ENCODE data around the gene ZSWIM6.

GRCh38 chr5:61578858-61579503 is 246.9 kb downstream of the ZSWIM6 start:
- no peak for TF ChIP-seq CTCF (conservative IDR thresholded peaks at IDR 0.05 in 1 of 2, IDR thresholded peaks at IDR 0.05 in 1 of 2; ENCODE audit: extremely low read depth in 1 of 2, insufficient read depth in 1 of 2, low read depth in 1 of 2, low read length in 2 of 2)
- TF ChIP-seq EZH2 (IDR thresholded peaks at IDR 0.05; ENCODE audit: borderline replicate concordance, low read length) = no peak

All from mammary epithelial cell (primary cell).